IMR-90 (cell line): ENCODE measurements around the gene PGBD5. TPM values are rescaled to one million over a fixed set of nuclear protein-coding genes. Genes with fewer than 3 reads are reported as not detected.

Experiments
- ATAC-seq: fragments of 200-7000 bp; cut with Tn5 transposase; 2 replicates; pipeline ENCODE4 v1.9.1; 2020; ENCODE audit warnings: low read depth, mild to moderate bottlenecking, moderate library complexity
- BruUV-seq: library from RNA; stranded (reverse); fragments of 400-500 nt; replicated peaks from 2 replicates; lab custom pipeline; 2021; lab: Mats Ljungman, UMichigan
- CTCF ChIA-PET: fragments of 300-600 bp; formaldehyde crosslinking; extraction: SDS; loops from one replicate; lab custom pipeline; 2021; ENCODE audit warnings: antibody characterized with exemption; lab: Yijun Ruan, JAX
- POLR2A ChIA-PET: fragments of 300-600 bp; sonication (Branson Sonifier 250); formaldehyde crosslinking; loops from one replicate; lab custom pipeline; 2022; ENCODE audit warnings: antibody characterized with exemption; ENCODE audit not compliant: unreplicated experiment; lab: Charles Lee
- DNase-seq: peaks from one replicate; pipeline ENCODE4 v3.0.0; 2013
- H2AFZ ChIP-seq: replicated peaks from 2 replicates; pipeline ENCODE3; 2013; ENCODE audit warnings: low read length, mild to moderate bottlenecking; ENCODE audit not compliant: poor library complexity
- H2AK5ac ChIP-seq: 2 replicates; pipeline ENCODE4 v1.6.1; 2013; ENCODE audit warnings: low read depth, low read length, inconsistent platforms
- H2AK9ac ChIP-seq: replicated peaks from 2 replicates; pipeline ENCODE3; 2013; ENCODE audit warnings: mild to moderate bottlenecking, low read depth, low read length, moderate library complexity; ENCODE audit not compliant: poor library complexity
- H2BK120ac ChIP-seq: 2 replicates; pipeline ENCODE4 v1.6.1; 2013; ENCODE audit warnings: low read depth, low read length, inconsistent platforms
- H2BK15ac ChIP-seq: 3 replicates; pipeline ENCODE4 v1.6.1; 2013; ENCODE audit warnings: low read depth, low read length, inconsistent platforms
- H2BK20ac ChIP-seq: 2 replicates; pipeline ENCODE4 v1.6.1; 2013; ENCODE audit warnings: low read depth, mild to moderate bottlenecking, inconsistent platforms, low read length, moderate library complexity
- H2BK5ac ChIP-seq: 2 replicates; pipeline ENCODE4 v1.6.1; 2013; ENCODE audit warnings: mild to moderate bottlenecking, low read depth, low read length, inconsistent platforms; ENCODE audit not compliant: poor library complexity, severe bottlenecking
- H3K14ac ChIP-seq: replicated peaks from 2 replicates; pipeline ENCODE4 v1.6.1; 2013; ENCODE audit warnings: low read depth, low read length, inconsistent platforms
- H3K18ac ChIP-seq: 2 replicates; pipeline ENCODE4 v1.6.1; 2013; ENCODE audit warnings: low read depth, low read length, control low read depth
- H3K23ac ChIP-seq: 2 replicates; pipeline ENCODE4 v1.6.1; 2013; ENCODE audit warnings: low read depth, low read length, inconsistent platforms
- H3K27ac ChIP-seq: 2 replicates; pipeline ENCODE4 v1.5.1; 2013; ENCODE audit warnings: mild to moderate bottlenecking, control low read depth, low read length; ENCODE audit not compliant: insufficient read depth
- H3K27me3 ChIP-seq: 2 replicates; pipeline ENCODE4 v1.6.1; 2013; ENCODE audit warnings: low read length; ENCODE audit not compliant: control insufficient read depth, insufficient read depth
- H3K36me3 ChIP-seq: 2 replicates; pipeline ENCODE4 v1.6.1; 2013; ENCODE audit warnings: low read length, mixed read lengths; ENCODE audit not compliant: control insufficient read depth, insufficient read depth
- H3K4ac ChIP-seq: 2 replicates; pipeline ENCODE4 v1.6.1; 2013; ENCODE audit warnings: low read depth, low read length, inconsistent platforms
- H3K4me1 ChIP-seq: 2 replicates; pipeline ENCODE4 v1.6.1; 2013; ENCODE audit warnings: low read length, mixed read lengths; ENCODE audit not compliant: control insufficient read depth, insufficient read depth
- H3K4me2 ChIP-seq: 2 replicates; pipeline ENCODE4 v1.6.1; 2013; ENCODE audit warnings: low read depth, mild to moderate bottlenecking, control low read depth, low read length, moderate library complexity
- H3K4me3 ChIP-seq: 2 replicates; pipeline ENCODE4 v1.5.1; 2013; ENCODE audit warnings: low read depth, mild to moderate bottlenecking, control low read depth, low read length, moderate library complexity; ENCODE audit not compliant: insufficient read depth
- H3K56ac ChIP-seq: 2 replicates; pipeline ENCODE4 v1.6.1; 2013; ENCODE audit warnings: low read length, inconsistent platforms; ENCODE audit not compliant: insufficient read depth; ENCODE audit errors: extremely low read depth
- H3K79me1 ChIP-seq, 2 experiments: 2 replicates each; pipeline ENCODE4 v1.6.1; 2013; ENCODE audit warnings: low read length in 2 of 2, inconsistent platforms in 1 of 2, low read depth in 1 of 2
- H3K9ac ChIP-seq: 2 replicates; pipeline ENCODE4 v1.6.1; 2013; ENCODE audit warnings: low read depth, low read length, control low read depth
- H3K9me1 ChIP-seq: 2 replicates; pipeline ENCODE4 v1.6.1; 2013; ENCODE audit warnings: low read length, inconsistent platforms; ENCODE audit not compliant: insufficient read depth
- H3K9me3 ChIP-seq: 2 replicates; pipeline ENCODE4 v1.6.1; 2013; ENCODE audit warnings: low read length; ENCODE audit not compliant: control insufficient read depth, insufficient read depth
- H4K20me1 ChIP-seq: 2 replicates; pipeline ENCODE4 v1.6.1; 2013; ENCODE audit warnings: low read length, inconsistent platforms; ENCODE audit not compliant: insufficient read depth
- H4K5ac ChIP-seq: 2 replicates; pipeline ENCODE4 v1.6.1; 2013; ENCODE audit warnings: mild to moderate bottlenecking, low read depth, low read length, control low read depth
- H4K8ac ChIP-seq, 2 experiments: 2 replicates each; pipeline ENCODE4 v1.6.1; 2013; ENCODE audit warnings: low read depth in 2 of 2, low read length in 2 of 2, control low read depth in 1 of 2, inconsistent platforms in 1 of 2
- H4K91ac ChIP-seq: 2 replicates; pipeline ENCODE4 v1.6.1; 2013; ENCODE audit warnings: low read depth, low read length, inconsistent platforms; ENCODE audit not compliant: insufficient read depth
- BHLHE40 ChIP-seq: fragments of 150-350 bp; IDR thresholded peaks from 2 replicates; pipeline ENCODE4 v1.6.1; 2016; ENCODE audit warnings: mild to moderate bottlenecking, low read depth, low read length
- CEBPB ChIP-seq: IDR thresholded peaks from 2 replicates; pipeline ENCODE4 v1.6.1; 2012; ENCODE audit warnings: low read depth, low read length, improper control_type of control experiment
- CHD1 ChIP-seq: IDR thresholded peaks from 2 replicates; pipeline ENCODE4 v1.6.1; 2012; ENCODE audit warnings: low read depth, low read length, improper control_type of control experiment
- MAFK ChIP-seq: IDR thresholded peaks from 2 replicates; pipeline ENCODE4 v1.6.1; 2012; ENCODE audit warnings: low read depth, low read length, improper control_type of control experiment
- MAZ ChIP-seq: IDR thresholded peaks from 2 replicates; pipeline ENCODE4 v1.6.1; 2012; ENCODE audit warnings: low read depth, mild to moderate bottlenecking, low read length, improper control_type of control experiment, moderate library complexity, borderline replicate concordance
- NFE2L2 ChIP-seq: fragments of 150-350 bp; IDR thresholded peaks from 2 replicates; pipeline ENCODE4 v1.6.1; 2016; ENCODE audit warnings: low read depth, mild to moderate bottlenecking, low read length
- POLR2A ChIP-seq: IDR thresholded peaks from 2 replicates; pipeline ENCODE4 v1.6.1; 2012; ENCODE audit warnings: mild to moderate bottlenecking, low read depth, low read length
- RAD21 ChIP-seq: IDR thresholded peaks from 2 replicates; pipeline ENCODE4 v1.6.1; 2012; ENCODE audit warnings: low read length, improper control_type of control experiment
- RCOR1 ChIP-seq: IDR thresholded peaks from 2 replicates; pipeline ENCODE4 v1.6.1; 2012; ENCODE audit warnings: mild to moderate bottlenecking, low read length, improper control_type of control experiment; ENCODE audit not compliant: insufficient replicate concordance
- RFX5 ChIP-seq: IDR thresholded peaks from 2 replicates; pipeline ENCODE4 v1.8.0; 2012; ENCODE audit warnings: low read depth, mild to moderate bottlenecking, low read length, moderate library complexity
- SMC3 ChIP-seq: fragments of 150-350 bp; IDR thresholded peaks from 2 replicates; pipeline ENCODE4 v1.6.1; 2016; ENCODE audit warnings: low read depth, mild to moderate bottlenecking, antibody characterized with exemption, low read length, moderate library complexity
- WGBS, 2 experiments: methylation state at CpG; one replicate each; pipeline versions ENCODE4 v1.1.5 to v1.1.7; 2013; ENCODE audit warnings: missing lambda C conversion rate in 2 of 2; ENCODE audit not compliant: insufficient read length in 1 of 2; ENCODE audit errors: extremely low coverage in 2 of 2; 5-methylcytosine and 5-hydroxymethylcytosine counted together
- dilution Hi-C: fragments of 300-500 bp; cut with HindIII; formaldehyde crosslinking; loops from one replicate; pipeline ENCODE4 v1.14.3; 2018; ENCODE audit warnings: low sequenced_read_pairs; ENCODE audit not compliant: unreplicated experiment
- in situ Hi-C: fragments of 300-500 bp; cut with MboI; formaldehyde crosslinking; loops from 3 replicates; pipeline ENCODE4 v1.14.3; 2019; ENCODE audit warnings: low sequenced_read_pairs, inconsistent platforms, mixed read lengths
- intact Hi-C: fragments of 100-400 bp; cut with micrococcal nuclease; formaldehyde crosslinking; loops from 2 replicates; pipeline ENCODE4 v1.10.0; 2022
- polyA plus RNA-seq, 3 experiments: library from polyadenylated mRNA; depleted of rRNA; stranded (reverse); fragments of >200 nt; gene quantifications; 2 replicates each; pipeline ENCODE4 v1.2.3, GENCODE V29; 2012; ENCODE audit warnings: low replicate concordance in 1 of 3
- total RNA-seq: library from RNA; depleted of rRNA; stranded (reverse); fragments of >200 nt; gene quantifications from 2 replicates; pipeline ENCODE4 v1.2.3, GENCODE V29; 2012
- TF ChIP-seq, protein P1 (sequence below): fragments of 150-350 bp; IDR thresholded peaks from 2 replicates; pipeline ENCODE4 v1.6.1; 2017; ENCODE audit warnings: mild to moderate bottlenecking, antibody characterized with exemption, low read length, low read depth
- TF ChIP-seq, protein P2 (sequence below): fragments of 150-350 bp; IDR thresholded peaks from 2 replicates; pipeline ENCODE4 v1.6.1; 2016; ENCODE audit warnings: low read depth, mild to moderate bottlenecking, low read length, moderate library complexity, borderline replicate concordance
- TF ChIP-seq, protein P3 (sequence below): conservative IDR thresholded peaks from 2 replicates; pipeline ENCODE4 v1.5.1; 2012; ENCODE audit warnings: mild to moderate bottlenecking, low read depth, low read length, improper control_type of control experiment

PGBD5 gene
- total and polyA plus RNA-seq, 2 of the 4 experiments (the other 2 are of a cell fraction), result 0.18 to 0.36 TPM

DNA sequence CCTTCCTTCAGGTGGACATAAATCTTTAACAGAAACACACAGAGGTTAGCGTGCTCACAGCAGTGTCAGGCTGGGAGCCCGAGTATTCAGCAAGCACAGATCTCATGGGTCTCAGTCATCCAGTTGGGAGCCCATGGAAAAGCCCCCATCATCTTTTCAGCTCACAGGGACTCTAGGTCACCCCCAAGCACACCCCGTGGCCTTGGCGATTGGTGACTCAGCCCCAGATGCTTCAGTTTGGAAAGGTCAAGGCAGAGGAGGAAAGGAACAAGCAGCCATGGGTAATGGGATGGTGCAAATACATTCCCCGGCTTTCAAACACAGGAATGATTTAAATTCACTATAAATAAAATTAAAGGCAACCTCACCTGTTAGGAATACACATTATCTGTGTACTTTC, 88.9 kb downstream of the PGBD5 start:
- ChIA-PET CTCF (no interaction called here), POLR2A (no interaction called here)
- no peaks in the 10 kb centered on the region for H4K20me1 ChIP-seq
- H2BK5ac ChIP-seq, result no peak overlapping the region
- no peak overlapping the region for H3K56ac ChIP-seq
- no peaks in the 10 kb centered on the region for H3K36me3 ChIP-seq
- TF ChIP-seq RFX5, result no peak
- TF ChIP-seq CHD1, result no peak
- TF ChIP-seq MAFK, result no peak
- TF ChIP-seq, protein P1, sequence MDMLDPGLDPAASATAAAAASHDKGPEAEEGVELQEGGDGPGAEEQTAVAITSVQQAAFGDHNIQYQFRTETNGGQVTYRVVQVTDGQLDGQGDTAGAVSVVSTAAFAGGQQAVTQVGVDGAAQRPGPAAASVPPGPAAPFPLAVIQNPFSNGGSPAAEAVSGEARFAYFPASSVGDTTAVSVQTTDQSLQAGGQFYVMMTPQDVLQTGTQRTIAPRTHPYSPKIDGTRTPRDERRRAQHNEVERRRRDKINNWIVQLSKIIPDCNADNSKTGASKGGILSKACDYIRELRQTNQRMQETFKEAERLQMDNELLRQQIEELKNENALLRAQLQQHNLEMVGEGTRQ, result no peak
- TF ChIP-seq RCOR1, result no peak
- TF ChIP-seq SMC3, result no peak
- TF ChIP-seq POLR2A, result no peak
- no peak for TF ChIP-seq MAZ
- no peak for TF ChIP-seq CEBPB
- TF ChIP-seq, protein P2, sequence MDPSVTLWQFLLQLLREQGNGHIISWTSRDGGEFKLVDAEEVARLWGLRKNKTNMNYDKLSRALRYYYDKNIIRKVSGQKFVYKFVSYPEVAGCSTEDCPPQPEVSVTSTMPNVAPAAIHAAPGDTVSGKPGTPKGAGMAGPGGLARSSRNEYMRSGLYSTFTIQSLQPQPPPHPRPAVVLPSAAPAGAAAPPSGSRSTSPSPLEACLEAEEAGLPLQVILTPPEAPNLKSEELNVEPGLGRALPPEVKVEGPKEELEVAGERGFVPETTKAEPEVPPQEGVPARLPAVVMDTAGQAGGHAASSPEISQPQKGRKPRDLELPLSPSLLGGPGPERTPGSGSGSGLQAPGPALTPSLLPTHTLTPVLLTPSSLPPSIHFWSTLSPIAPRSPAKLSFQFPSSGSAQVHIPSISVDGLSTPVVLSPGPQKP, result no peak
- no peak for TF ChIP-seq BHLHE40
- TF ChIP-seq RAD21, result no peak
- TF ChIP-seq, protein P3, sequence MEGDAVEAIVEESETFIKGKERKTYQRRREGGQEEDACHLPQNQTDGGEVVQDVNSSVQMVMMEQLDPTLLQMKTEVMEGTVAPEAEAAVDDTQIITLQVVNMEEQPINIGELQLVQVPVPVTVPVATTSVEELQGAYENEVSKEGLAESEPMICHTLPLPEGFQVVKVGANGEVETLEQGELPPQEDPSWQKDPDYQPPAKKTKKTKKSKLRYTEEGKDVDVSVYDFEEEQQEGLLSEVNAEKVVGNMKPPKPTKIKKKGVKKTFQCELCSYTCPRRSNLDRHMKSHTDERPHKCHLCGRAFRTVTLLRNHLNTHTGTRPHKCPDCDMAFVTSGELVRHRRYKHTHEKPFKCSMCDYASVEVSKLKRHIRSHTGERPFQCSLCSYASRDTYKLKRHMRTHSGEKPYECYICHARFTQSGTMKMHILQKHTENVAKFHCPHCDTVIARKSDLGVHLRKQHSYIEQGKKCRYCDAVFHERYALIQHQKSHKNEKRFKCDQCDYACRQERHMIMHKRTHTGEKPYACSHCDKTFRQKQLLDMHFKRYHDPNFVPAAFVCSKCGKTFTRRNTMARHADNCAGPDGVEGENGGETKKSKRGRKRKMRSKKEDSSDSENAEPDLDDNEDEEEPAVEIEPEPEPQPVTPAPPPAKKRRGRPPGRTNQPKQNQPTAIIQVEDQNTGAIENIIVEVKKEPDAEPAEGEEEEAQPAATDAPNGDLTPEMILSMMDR, result no peak
- TF ChIP-seq NFE2L2, result no peak
- H4K91ac ChIP-seq, result no peak overlapping the region
- H3K9ac ChIP-seq, result no peak overlapping the region
- H2AFZ ChIP-seq, result no peak overlapping the region
- H4K8ac ChIP-seq, result no peak overlapping the region
- no peak overlapping the region for H2BK120ac ChIP-seq
- no peak overlapping the region for H3K4me2 ChIP-seq
- no peaks in the 10 kb centered on the region for H3K27me3 ChIP-seq
- ATAC-seq, result no peak
- H3K18ac ChIP-seq, result no peak overlapping the region
- H3K14ac ChIP-seq, result no peak overlapping the region
- no peak overlapping the region for H3K27ac ChIP-seq
- H2AK9ac ChIP-seq, result no peak overlapping the region
- DNase-seq, result no peak
- H3K4me1 ChIP-seq, result no peaks in the 10 kb centered on the region; the same call in 1 of the 2 replicates
- no peak overlapping the region for H3K4ac ChIP-seq
- no peaks in the 10 kb centered on the region for H3K9me3 ChIP-seq
- H3K9me1 ChIP-seq, result no peaks in the 10 kb centered on the region
- H2BK15ac ChIP-seq, result no peak overlapping the region
- no peak overlapping the region for H3K23ac ChIP-seq
- H3K4me3 ChIP-seq, result no peak overlapping the region
- in situ Hi-C loops, result no loop called here
- no CpG with 5 or more reads among the region's 5 CpGs for WGBS, 2 experiments
- no peak overlapping the region for H4K5ac ChIP-seq
- H2AK5ac ChIP-seq, result no peak overlapping the region
- H2BK20ac ChIP-seq, result no peak overlapping the region
- dilution Hi-C loops, result no loop called here
- intact Hi-C loops, result no loop called here
- no TSS peak for BruUV-seq
- H3K79me1 ChIP-seq, result no peaks in the 10 kb centered on the region
